Choroid plexus epithelial cell (primary cell): ENCODE data around the gene RAPGEF4.
A peak's percentile ranks its signal among the peaks of the same experiment; 100 is the strongest.

Source experiments
- DNase-seq: peaks from one replicate; pipeline ENCODE4 v3.0.0-alpha.2; 2010; ENCODE audit warnings: low read depth
- H3K4me3 ChIP-seq: 2 replicates; pipeline ENCODE4 v1.5.1; 2011; ENCODE audit warnings: low read depth, mild to moderate bottlenecking, control low read depth, low read length, moderate library complexity
- TF ChIP-seq, protein P1 (sequence below): conservative IDR thresholded peaks from 2 replicates; pipeline ENCODE4 v1.5.1; 2011; ENCODE audit warnings: low read depth, mild to moderate bottlenecking, control low read depth, inconsistent platforms, low read length, moderate library complexity

Gene RAPGEF4

DNA sequence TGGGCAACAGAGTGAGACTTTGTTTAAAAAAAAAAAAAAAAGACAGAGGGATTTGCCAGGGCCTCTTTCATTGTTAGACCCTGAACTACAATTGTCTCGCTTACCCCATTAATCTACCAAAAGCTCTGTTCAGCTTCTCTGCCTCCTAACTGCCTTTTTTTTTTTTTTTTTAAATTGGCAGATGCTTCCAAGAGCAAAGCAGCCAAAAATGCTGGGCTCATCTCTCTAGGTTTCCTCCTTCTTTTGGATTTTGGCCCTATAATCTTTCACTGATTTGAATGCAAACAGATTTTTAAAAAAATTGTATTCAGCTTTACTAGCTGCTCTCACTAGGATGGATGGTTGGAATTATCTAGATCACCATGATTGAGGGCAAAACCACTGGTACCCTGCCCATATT, 33.2 kb upstream of the RAPGEF4 start:
- no peak for DNase-seq
- H3K4me3 ChIP-seq = no peak overlapping the region
- TF ChIP-seq, protein P1, sequence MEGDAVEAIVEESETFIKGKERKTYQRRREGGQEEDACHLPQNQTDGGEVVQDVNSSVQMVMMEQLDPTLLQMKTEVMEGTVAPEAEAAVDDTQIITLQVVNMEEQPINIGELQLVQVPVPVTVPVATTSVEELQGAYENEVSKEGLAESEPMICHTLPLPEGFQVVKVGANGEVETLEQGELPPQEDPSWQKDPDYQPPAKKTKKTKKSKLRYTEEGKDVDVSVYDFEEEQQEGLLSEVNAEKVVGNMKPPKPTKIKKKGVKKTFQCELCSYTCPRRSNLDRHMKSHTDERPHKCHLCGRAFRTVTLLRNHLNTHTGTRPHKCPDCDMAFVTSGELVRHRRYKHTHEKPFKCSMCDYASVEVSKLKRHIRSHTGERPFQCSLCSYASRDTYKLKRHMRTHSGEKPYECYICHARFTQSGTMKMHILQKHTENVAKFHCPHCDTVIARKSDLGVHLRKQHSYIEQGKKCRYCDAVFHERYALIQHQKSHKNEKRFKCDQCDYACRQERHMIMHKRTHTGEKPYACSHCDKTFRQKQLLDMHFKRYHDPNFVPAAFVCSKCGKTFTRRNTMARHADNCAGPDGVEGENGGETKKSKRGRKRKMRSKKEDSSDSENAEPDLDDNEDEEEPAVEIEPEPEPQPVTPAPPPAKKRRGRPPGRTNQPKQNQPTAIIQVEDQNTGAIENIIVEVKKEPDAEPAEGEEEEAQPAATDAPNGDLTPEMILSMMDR = no peak

DNA sequence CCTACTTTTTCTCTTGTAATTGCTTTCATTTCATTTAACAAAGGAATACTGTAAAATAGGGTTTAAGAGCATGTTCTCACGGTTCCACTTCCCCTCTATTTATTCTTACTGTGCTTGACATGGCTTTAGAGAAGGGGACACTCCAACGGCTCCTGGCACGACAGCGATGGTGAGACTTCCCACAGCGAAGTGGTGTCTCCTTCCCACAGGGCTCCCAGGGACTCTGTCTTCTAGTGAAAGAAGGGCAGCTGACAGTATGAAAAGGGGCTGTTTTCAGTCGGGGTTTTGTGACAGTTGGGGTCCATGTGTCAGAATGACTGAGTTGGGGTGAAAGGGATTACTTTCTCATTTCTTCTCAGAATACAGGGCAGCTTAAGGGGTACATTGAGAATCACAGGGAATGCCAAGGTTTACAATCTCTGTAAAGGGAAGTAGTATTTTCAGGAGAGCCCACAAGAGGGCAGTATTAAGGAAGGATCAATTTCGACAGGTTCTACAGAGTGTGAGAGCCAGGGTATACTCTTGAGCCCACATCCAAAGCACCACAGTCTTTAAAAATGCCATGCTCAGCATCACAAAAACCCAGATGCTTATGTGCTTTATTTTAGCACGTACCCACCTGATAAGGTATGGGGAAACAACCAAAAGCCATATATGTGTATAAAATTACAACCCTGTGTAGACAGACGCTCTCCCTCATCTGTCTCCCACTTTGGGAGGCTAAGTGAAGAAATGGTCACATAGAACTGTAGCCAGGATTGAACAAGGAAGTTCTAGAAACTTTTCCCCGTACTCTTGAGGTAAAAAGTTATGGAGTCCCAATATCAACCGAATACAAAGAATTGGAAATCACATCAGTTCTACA, 31.3 kb upstream of the RAPGEF4 start:
- TF ChIP-seq, protein P1 = peak; percentile 59
- peak; percentile 64 for DNase-seq
- no peak overlapping the region for H3K4me3 ChIP-seq

DNA sequence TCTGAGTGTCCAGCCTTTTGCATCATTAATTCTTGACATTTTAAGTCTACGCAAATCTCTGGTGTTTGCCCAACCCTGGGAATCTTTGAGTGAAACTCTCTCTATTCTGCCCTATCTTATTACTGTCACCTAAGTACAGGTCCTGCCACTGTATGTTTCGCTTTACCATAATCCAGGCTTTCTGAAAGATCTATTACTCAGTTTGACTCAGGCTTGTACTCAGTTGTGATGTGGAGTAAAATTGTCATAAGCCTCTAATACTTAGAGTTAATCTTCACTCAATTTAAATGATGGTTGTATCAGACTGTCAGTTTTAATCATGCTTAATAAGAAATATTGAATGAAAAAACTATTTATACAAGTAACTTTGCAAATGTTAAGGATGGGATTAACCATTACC, 30.3 kb upstream of the RAPGEF4 start:
- H3K4me3 ChIP-seq = no peak overlapping the region
- TF ChIP-seq, protein P1 = no peak
- no peak for DNase-seq

DNA sequence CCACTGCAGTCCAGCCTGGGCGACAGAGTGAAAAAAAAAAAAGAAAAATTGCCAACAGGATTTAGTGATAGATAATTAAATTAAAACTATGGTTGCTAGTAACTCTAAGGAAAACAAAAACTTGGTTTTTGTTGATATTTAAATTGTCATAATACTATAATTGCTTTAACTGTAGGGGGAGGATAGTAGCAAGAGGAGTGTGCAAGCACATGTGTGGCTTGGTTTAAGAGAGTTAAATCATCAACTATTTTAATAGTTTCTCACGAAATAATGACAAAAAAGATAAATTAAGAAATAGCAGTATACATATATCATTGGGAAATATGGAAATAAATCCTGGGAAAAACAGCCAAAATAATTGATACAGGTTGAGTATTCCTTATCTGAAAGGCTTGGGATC, 27.4 kb upstream of the RAPGEF4 start:
- no peak for DNase-seq
- H3K4me3 ChIP-seq = no peak overlapping the region
- TF ChIP-seq, protein P1 = no peak

DNA sequence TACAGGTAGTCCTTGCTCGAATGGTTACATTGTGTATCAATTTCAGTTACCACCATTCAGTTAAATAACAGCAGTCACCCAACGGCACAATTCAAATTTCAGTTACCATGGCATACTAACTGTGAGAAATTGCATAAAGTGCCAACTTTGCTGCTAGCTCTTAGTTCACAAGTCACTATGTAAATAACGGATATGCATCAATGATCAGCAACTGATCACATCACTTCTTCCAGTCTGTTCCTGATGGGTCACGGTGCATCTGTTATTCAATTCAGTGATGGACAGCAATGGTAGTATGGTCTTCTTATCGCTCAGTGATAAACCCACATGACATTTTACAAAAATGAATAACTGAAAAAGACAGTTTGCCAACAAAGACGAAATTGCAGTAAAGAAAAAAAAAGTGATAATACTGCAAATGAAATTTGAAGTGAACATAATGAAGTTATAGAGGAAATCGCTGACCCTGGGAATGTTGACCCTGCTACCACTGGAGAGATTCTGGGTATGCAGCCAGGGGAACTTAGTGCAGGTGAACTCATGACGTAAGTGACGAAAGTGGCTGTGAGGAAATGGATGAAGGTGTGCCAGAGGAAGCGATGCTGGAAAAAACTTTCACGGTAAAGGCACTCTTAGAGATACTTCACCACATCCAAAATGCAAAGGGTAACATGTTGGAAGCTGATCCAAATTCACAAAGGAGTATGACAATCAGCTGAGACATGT, 25.9 kb upstream of the RAPGEF4 start:
- DNase-seq = no peak
- H3K4me3 ChIP-seq = no peak overlapping the region
- TF ChIP-seq, protein P1 = no peak

DNA sequence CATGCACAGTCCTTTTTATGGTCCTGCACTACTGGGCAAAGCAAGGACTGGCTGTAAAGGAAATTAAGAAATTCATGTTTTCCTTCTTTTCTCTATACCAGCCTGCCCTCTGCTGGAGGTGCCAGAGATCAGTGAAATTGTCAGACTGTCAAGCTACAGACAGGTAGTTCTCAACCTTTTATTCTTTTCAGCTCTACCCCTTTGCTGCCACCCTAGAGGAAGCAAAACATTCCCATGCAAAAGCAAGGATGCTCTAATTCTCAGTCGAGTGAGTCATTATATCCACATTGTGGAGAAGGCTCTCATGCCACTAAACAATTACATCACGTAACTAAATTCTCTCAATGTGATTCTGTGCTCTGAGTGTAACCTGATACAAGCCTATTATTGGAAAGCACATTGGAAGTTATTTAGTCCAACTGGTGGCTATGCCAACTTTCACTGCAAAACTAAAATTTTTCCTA, 25.0 kb upstream of the RAPGEF4 start:
- peak; percentile 79 for DNase-seq
- TF ChIP-seq, protein P1 = peak; percentile 78
- no peak overlapping the region for H3K4me3 ChIP-seq

DNA sequence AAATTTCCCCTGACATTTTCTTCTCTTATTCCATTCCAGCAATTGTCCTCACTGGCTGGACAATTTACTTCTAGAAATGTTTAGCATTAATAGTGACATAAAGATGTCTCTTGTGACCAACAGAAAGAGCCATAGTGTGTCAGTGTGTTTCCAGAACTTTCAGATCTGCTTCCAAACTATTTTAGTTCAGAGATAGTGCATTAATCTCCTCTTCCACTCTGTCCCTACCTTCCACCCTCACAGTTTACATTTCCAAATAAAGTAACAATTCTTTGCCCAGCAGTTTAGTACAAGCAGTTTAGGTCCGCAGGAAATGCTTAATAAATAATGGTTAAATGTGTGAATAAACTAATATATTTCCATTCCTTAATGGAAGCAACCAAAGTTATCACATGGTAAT, 24.5 kb upstream of the RAPGEF4 start:
- no peak for DNase-seq
- H3K4me3 ChIP-seq = no peak overlapping the region
- TF ChIP-seq, protein P1 = no peak
